ENCODE results near the gene TSC22D1. TPM values are rescaled to one million over a fixed set of nuclear protein-coding genes. Genes with fewer than 3 reads are reported as not detected.
"Not testable (repeated sequence)": the region's sequence is repeated elsewhere in the genome, so short reads cannot be mapped to it uniquely, and the experiment has no call there.

The TSC22D1 gene
- total RNA-seq, 1 experiment from 2014 or later: 44.7 TPM

GRCh38 chr13:44549476-44549875, 26.7 kb downstream of the TSC22D1 start:
- no peak for DNase-seq
- no peaks in the 10 kb centered on the region for H3K27me3 ChIP-seq (ENCODE audit: control insufficient read depth, insufficient read depth, low read length)
- no peak overlapping the region for H3K4me3 ChIP-seq (ENCODE audit: insufficient read depth, low read depth, low read length)
- peaks cover 1% of the 10 kb centered on the region; the same call in 1 of the 2 replicates for H3K36me3 ChIP-seq (replicated peaks; ENCODE audit: control insufficient read depth, insufficient read depth, low read length)

DNA sequence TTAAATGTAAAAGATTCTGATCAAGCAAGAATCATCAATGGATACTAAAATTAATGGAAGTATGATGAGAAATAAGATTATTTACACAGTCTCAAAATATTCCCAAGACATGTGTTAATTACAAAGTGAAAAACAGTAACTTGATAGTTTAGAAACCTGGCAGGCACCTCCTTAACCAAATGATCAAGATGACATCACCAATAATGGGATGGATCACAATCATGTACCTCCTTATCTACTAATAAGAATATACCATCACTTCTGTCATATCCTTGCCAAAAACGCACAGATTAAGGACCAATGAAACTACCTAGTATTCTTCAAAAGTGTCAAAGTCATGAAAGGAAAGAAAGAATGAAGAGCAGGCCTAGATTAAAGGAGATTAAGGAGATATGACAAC, 30.0 kb downstream of the TSC22D1 start:
- no peak for DNase-seq
- Histone ChIP-seq H3K4me3 (ENCODE audit: insufficient read depth, low read depth, low read length) (no peak overlapping the region), H3K36me3 (replicated peaks; ENCODE audit: control insufficient read depth, insufficient read depth, low read length) (peaks cover 1% of the 10 kb centered on the region; the same call in 1 of the 2 replicates), H3K27me3 (ENCODE audit: control insufficient read depth, insufficient read depth, low read length) (no peaks in the 10 kb centered on the region)

DNA sequence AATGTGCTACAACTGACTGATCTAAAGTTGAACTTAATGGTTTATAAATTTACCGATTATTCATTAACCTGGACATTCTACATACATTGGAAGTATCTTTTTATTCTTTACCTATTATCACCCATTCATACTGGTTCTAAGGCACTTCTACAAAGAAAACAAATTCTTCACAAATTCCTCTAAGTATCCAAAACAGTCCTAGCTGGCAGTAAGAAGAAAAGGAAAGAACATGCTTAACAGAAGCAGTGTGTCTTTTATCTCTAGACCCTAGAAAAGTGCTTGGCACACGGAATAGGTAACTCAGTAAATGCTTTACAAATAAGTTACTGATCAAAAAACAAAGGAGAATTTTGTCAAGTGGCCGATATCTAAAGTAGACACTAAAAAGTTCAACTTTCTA, 32.8 kb downstream of the TSC22D1 start:
- DNase-seq: no peak
- no peak overlapping the region for H3K4me3 ChIP-seq (ENCODE audit: insufficient read depth, low read depth, low read length)
- H3K36me3 ChIP-seq (replicated peaks; ENCODE audit: control insufficient read depth, insufficient read depth, low read length): peaks cover 1% of the 10 kb centered on the region; the same call in 1 of the 2 replicates
- H3K27me3 ChIP-seq (ENCODE audit: control insufficient read depth, insufficient read depth, low read length): no peaks in the 10 kb centered on the region

GRCh38 chr13:44542361-44542760, 33.8 kb downstream of the TSC22D1 start:
- no peak overlapping the region for H3K4me3 ChIP-seq (ENCODE audit: insufficient read depth, low read depth, low read length)
- peaks cover 1% of the 10 kb centered on the region; the same call in 1 of the 2 replicates for H3K36me3 ChIP-seq (replicated peaks; ENCODE audit: control insufficient read depth, insufficient read depth, low read length)
- no peaks in the 10 kb centered on the region for H3K27me3 ChIP-seq (ENCODE audit: control insufficient read depth, insufficient read depth, low read length)
- no peak for DNase-seq

GRCh38 chr13:44541601-44542000, 34.5 kb downstream of the TSC22D1 start:
- Histone ChIP-seq H3K27me3 (ENCODE audit: control insufficient read depth, insufficient read depth, low read length) (no peaks in the 10 kb centered on the region), H3K36me3 (replicated peaks; ENCODE audit: control insufficient read depth, insufficient read depth, low read length) (no peaks in the 10 kb centered on the region), H3K4me3 (ENCODE audit: insufficient read depth, low read depth, low read length) (no peak overlapping the region)
- DNase-seq: no peak

DNA sequence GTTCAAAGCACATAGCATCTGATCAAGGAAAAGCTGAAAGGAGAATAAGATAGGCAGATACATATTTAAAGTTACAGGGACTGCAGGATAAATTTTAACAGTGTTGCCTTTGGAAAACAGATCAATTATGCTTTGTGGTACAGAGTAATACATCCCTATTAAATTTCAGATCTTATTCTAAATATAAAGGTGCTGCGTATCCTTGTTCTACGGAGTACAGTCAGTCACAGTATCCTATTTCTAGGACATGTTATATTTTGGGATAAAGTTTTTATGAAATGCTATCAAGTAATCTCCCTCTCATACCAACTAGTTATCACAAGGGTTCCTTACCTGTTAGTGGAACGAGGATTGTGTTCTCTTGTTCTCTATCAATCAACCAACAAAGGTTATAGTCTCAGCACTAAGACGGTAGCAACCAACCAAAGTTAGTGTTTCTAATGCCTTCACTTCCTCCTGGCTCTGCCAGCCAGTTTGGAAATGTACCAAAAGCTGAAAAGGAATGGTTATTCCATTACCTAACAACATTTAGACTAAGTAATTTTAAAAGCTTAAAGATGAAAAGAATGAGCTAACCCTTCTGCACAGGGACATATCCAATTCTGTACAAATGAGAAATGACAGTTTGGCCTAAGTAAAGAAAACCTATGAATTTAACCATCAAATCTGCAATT, 35.2 kb downstream of the TSC22D1 start:
- Histone ChIP-seq H3K36me3 (replicated peaks; ENCODE audit: control insufficient read depth, insufficient read depth, low read length) (no peaks in the 10 kb centered on the region), H3K4me3 (ENCODE audit: insufficient read depth, low read depth, low read length) (no peak overlapping the region), H3K27me3 (ENCODE audit: control insufficient read depth, insufficient read depth, low read length) (no peaks in the 10 kb centered on the region)
- no peak for DNase-seq

GRCh38 chr13:44537248-44537647, 38.9 kb downstream of the TSC22D1 start:
- no peaks in the 10 kb centered on the region for H3K27me3 ChIP-seq (ENCODE audit: control insufficient read depth, insufficient read depth, low read length)
- DNase-seq: no peak

GRCh38 chr13:44523146-44524015, 52.7 kb downstream of the TSC22D1 start:
- Histone ChIP-seq H3K4me3 (ENCODE audit: insufficient read depth, low read depth, low read length) (no peak overlapping the region), H3K27me3 (ENCODE audit: control insufficient read depth, insufficient read depth, low read length) (no peaks in the 10 kb centered on the region), H3K36me3 (replicated peaks; ENCODE audit: control insufficient read depth, insufficient read depth, low read length) (no peaks in the 10 kb centered on the region)
- no peak for DNase-seq

More at GRCh38 chr13:44537248-44537647, 38.9 kb downstream of the TSC22D1 start:
- no peaks in the 10 kb centered on the region for H3K36me3 ChIP-seq (replicated peaks; ENCODE audit: control insufficient read depth, insufficient read depth, low read length)
- H3K4me3 ChIP-seq (ENCODE audit: insufficient read depth, low read depth, low read length): no peak overlapping the region

- DNase-seq: no peak
- Histone ChIP-seq H3K4me3 (ENCODE audit: insufficient read depth, low read depth, low read length) (no peak overlapping the region), H3K36me3 (replicated peaks; ENCODE audit: control insufficient read depth, insufficient read depth, low read length) (no peaks in the 10 kb centered on the region), H3K27me3 (ENCODE audit: control insufficient read depth, insufficient read depth, low read length) (no peaks in the 10 kb centered on the region)
These were observed 56.5 kb downstream of the TSC22D1 start for GRCh38 chr13:44519642-44520041.

GRCh38 chr13:44516771-44517170, 59.4 kb downstream of the TSC22D1 start:
- no peaks in the 10 kb centered on the region for H3K36me3 ChIP-seq (replicated peaks; ENCODE audit: control insufficient read depth, insufficient read depth, low read length)
- H3K4me3 ChIP-seq (ENCODE audit: insufficient read depth, low read depth, low read length): no peak overlapping the region
- no peaks in the 10 kb centered on the region for H3K27me3 ChIP-seq (ENCODE audit: control insufficient read depth, insufficient read depth, low read length)
- peak; percentile 47 for DNase-seq

DNA sequence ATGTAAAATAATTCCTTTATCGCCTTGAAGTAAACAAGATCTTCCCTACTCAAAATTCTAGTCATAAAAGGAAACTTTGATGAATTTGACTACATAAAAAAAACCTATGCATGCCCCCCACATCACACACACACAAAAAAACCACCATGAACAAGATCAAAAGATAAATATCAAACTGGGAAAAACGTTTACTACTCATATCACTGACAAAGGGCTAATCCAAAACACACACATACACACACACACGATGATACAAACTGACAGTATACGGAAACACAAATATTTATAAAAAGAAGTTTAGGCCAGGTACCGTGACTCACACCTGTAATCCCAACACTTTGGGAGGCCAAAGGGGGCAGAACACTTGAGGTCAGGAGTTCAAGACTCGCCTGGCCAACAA, 61.9 kb downstream of the TSC22D1 start:
- no peak for DNase-seq

DNA sequence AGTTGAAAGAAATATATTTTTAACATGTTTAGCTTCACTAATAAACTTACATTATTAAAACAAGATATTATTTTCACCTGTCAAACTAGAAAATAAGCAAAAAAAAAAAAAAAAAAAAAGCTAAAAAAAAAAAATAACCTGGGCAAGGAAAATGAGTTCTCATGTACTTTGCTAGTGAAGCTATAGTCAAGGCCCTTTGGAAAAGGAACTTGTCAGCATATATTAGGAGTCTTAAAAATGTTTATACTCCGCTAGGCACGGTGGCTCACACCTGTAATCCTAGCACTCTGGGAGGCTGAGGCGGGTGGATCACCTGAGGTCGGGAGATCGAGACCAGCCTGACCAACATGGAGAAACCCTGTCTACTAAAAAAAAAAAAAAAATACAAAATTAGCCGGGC, 66.3 kb downstream of the TSC22D1 start:
- DNase-seq; H3K36me3 ChIP-seq (replicated peaks; ENCODE audit: control insufficient read depth, insufficient read depth, low read length); H3K4me3 ChIP-seq (ENCODE audit: insufficient read depth, low read depth, low read length); H3K27me3 ChIP-seq (ENCODE audit: control insufficient read depth, insufficient read depth, low read length): not testable (repeated sequence)

More for the DNA sequence above, 61.9 kb downstream of the TSC22D1 start:
- no peaks in the 10 kb centered on the region for H3K27me3 ChIP-seq (ENCODE audit: control insufficient read depth, insufficient read depth, low read length)
- H3K36me3 ChIP-seq (replicated peaks; ENCODE audit: control insufficient read depth, insufficient read depth, low read length): no peaks in the 10 kb centered on the region
- H3K4me3 ChIP-seq (ENCODE audit: insufficient read depth, low read depth, low read length): no peak overlapping the region

- DNase-seq: peak; percentile 14
- Histone ChIP-seq H3K27me3 (ENCODE audit: control insufficient read depth, insufficient read depth, low read length) (no peaks in the 10 kb centered on the region), H3K36me3 (replicated peaks; ENCODE audit: control insufficient read depth, insufficient read depth, low read length) (no peaks in the 10 kb centered on the region), H3K4me3 (ENCODE audit: insufficient read depth, low read depth, low read length) (no peak overlapping the region)
These were observed 67.5 kb downstream of the TSC22D1 start for GRCh38 chr13:44508562-44509077.

DNA sequence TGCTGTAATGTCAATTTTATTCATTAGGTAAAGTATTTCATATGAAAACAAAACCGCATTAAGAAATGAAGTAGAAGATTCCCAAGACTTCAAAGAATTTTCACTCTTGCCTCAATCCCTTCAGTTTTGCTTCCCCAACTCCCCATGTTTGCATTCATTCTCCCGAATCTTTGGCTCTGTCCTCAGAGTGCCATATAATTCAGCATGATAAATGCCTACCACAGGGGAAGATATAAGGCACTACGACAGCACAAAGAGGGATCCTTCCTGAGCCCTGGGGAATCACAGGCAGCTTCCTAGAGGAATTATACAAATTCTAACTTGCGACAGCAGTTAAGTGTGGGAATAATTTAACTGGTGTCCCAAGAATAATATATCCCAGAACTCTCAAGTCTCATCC, 68.5 kb downstream of the TSC22D1 start:
- Histone ChIP-seq H3K4me3 (ENCODE audit: insufficient read depth, low read depth, low read length) (no peak overlapping the region), H3K36me3 (replicated peaks; ENCODE audit: control insufficient read depth, insufficient read depth, low read length) (no peaks in the 10 kb centered on the region), H3K27me3 (ENCODE audit: control insufficient read depth, insufficient read depth, low read length) (no peaks in the 10 kb centered on the region)
- DNase-seq: peak; percentile 41

GRCh38 chr13:44506719-44507118, 69.4 kb downstream of the TSC22D1 start:
- no peaks in the 10 kb centered on the region for H3K27me3 ChIP-seq (ENCODE audit: control insufficient read depth, insufficient read depth, low read length)
- no peak overlapping the region for H3K4me3 ChIP-seq (ENCODE audit: insufficient read depth, low read depth, low read length)
- no peaks in the 10 kb centered on the region for H3K36me3 ChIP-seq (replicated peaks; ENCODE audit: control insufficient read depth, insufficient read depth, low read length)
- DNase-seq: no peak

Data from H7 (cell line).